K562 (cell line): ENCODE data around the gene MRPL55. TPM values are rescaled to one million over a fixed set of nuclear protein-coding genes. Genes with fewer than 3 reads are reported as not detected.

Experiments used
- ATAC-seq: fragments of 200-7000 bp; cut with Tn5 transposase; 3 replicates; pipeline ENCODE4 v1.9.1; 2020; ENCODE audit warnings: moderate library complexity
- BruUV-seq: library from RNA; stranded (reverse); fragments of 400-500 nt; replicated peaks from 2 replicates; lab custom pipeline; 2021; lab: Mats Ljungman, UMichigan
- CTCF ChIA-PET: fragments of 300-600 bp; formaldehyde crosslinking; extraction: SDS; loops from one replicate; lab custom pipeline; 2021; ENCODE audit warnings: low intra/inter-chr PET ratio; lab: Yijun Ruan, JAX
- POLR2A ChIA-PET: fragments of 300-600, 350-650 bp; sonication (Branson Sonifier 250); formaldehyde crosslinking; extraction: SDS; loops from one replicate; lab custom pipeline; 2021; ENCODE audit warnings: antibody characterized with exemption, inconsistent platforms; lab: Yijun Ruan, JAX
- DNase-seq, 4 experiments: peaks; one replicate each; pipeline versions ENCODE4 v3.0.0 to v3.0.0-alpha.2; 2011 to 2018; ENCODE audit warnings: low spot score in 3 of 4, mixed read lengths in 3 of 4; ENCODE audit errors: extremely low read depth in 1 of 4
- FAIRE-seq: peaks from 2 replicates; lab custom pipeline; 2011; peaks lifted over from hg19 to GRCh38; lab: Jason Lieb, UNC
- H2AFZ ChIP-seq: 2 replicates; pipeline ENCODE4 v1.6.0; 2011; ENCODE audit warnings: low read depth, low read length, control low read depth, inconsistent platforms
- H3K27ac ChIP-seq: fragments of 200-600 bp; 3 replicates; pipeline ENCODE4 v1.8.0; 2011; ENCODE audit warnings: low read depth, mild to moderate bottlenecking, control low read depth, inconsistent platforms, low read length, moderate library complexity, mixed read lengths; ENCODE audit errors: extremely low read depth
- H3K27me3 ChIP-seq, 2 experiments: fragments of 300-600 bp in 1 of 2; 2 replicates in 1 of 2; 3 replicates in 1 of 2; pipeline versions ENCODE4 v1.6.0 to v1.8.0; 2011; ENCODE audit warnings: inconsistent platforms in 2 of 2, low read length in 2 of 2, mild to moderate bottlenecking in 1 of 2, mixed read lengths in 1 of 2, moderate library complexity in 1 of 2; ENCODE audit not compliant: control insufficient read depth in 2 of 2, insufficient read depth in 2 of 2
- H3K36me3 ChIP-seq: fragments of 300-600 bp; 3 replicates; pipeline ENCODE4 v1.8.0; 2011; ENCODE audit warnings: mild to moderate bottlenecking, low read length, inconsistent platforms; ENCODE audit not compliant: control insufficient read depth, insufficient read depth
- H3K4me1 ChIP-seq, 2 experiments: fragments of 200-600 bp in 1 of 2; replicated peaks in 1 of 2; 2 replicates in 1 of 2; 3 replicates in 1 of 2; pipeline versions ENCODE4 v1.5.1 to v1.8.0; 2011; ENCODE audit warnings: inconsistent platforms in 2 of 2, low read length in 2 of 2, mild to moderate bottlenecking in 1 of 2, mixed read lengths in 1 of 2, moderate library complexity in 1 of 2; ENCODE audit not compliant: control insufficient read depth in 2 of 2, insufficient read depth in 2 of 2
- H3K4me2 ChIP-seq: 2 replicates; pipeline ENCODE4 v1.6.1; 2011; ENCODE audit warnings: low read length, control low read depth, inconsistent platforms, mixed read lengths; ENCODE audit not compliant: insufficient read depth
- H3K4me3 ChIP-seq: fragments of 200-600 bp; sonication (generic), shearing (Covaris generic); 2 replicates; pipeline ENCODE4 v1.5.1; 2016; ENCODE audit warnings: control low read depth, inconsistent platforms
- H3K79me2 ChIP-seq: fragments of 200-600 bp; 3 replicates; pipeline ENCODE4 v1.8.0; 2011; ENCODE audit warnings: low read length, inconsistent platforms; ENCODE audit not compliant: control insufficient read depth, insufficient read depth
- H3K9ac ChIP-seq, 2 experiments: 2 replicates each; pipeline versions ENCODE4 v1.6.0 to v1.6.1; 2011; ENCODE audit warnings: low read depth in 2 of 2, low read length in 2 of 2, control low read depth in 1 of 2, inconsistent platforms in 1 of 2, mild to moderate bottlenecking in 1 of 2, mixed read lengths in 1 of 2; ENCODE audit not compliant: insufficient read depth in 1 of 2
- H3K9me1 ChIP-seq: one replicate; pipeline ENCODE4 v1.6.0; 2011; ENCODE audit warnings: inconsistent platforms, mild to moderate bottlenecking, low read length, moderate library complexity; ENCODE audit not compliant: control insufficient read depth, insufficient read depth
- H3K9me3 ChIP-seq: replicated peaks from 2 replicates; pipeline ENCODE4 v1.5.1; 2011; ENCODE audit warnings: low read depth, low read length, inconsistent platforms; ENCODE audit not compliant: control insufficient read depth, insufficient read depth
- H4K20me1 ChIP-seq: replicated peaks from 2 replicates; pipeline ENCODE4 v1.6.1; 2011; ENCODE audit warnings: low read length, inconsistent platforms, mixed read lengths; ENCODE audit not compliant: control insufficient read depth, insufficient read depth
- CBX1 ChIP-seq: sonication (generic); IDR thresholded peaks from 2 replicates; pipeline ENCODE4 v1.6.1; 2016; ENCODE audit warnings: antibody characterized with exemption, low read depth, mild to moderate bottlenecking
- KDM4B ChIP-seq, 2 experiments: fragments of 450-650 bp in 1 of 2; sonication (generic) in 1 of 2; IDR thresholded peaks; 2 replicates each; pipeline ENCODE4 v1.6.1; 2016 to 2017; ENCODE audit warnings: borderline replicate concordance in 2 of 2, antibody characterized with exemption in 1 of 2, low read depth in 1 of 2, mild to moderate bottlenecking in 1 of 2
- MAZ ChIP-seq, 2 experiments: fragments of 450-650 bp in 1 of 2; sonication (generic) in 1 of 2; formaldehyde crosslinking; IDR thresholded peaks in 1 of 2; conservative IDR thresholded peaks in 1 of 2; 2 replicates each; pipeline versions ENCODE4 v1.4.0 to v1.5.0; 2020; ENCODE audit warnings: mild to moderate bottlenecking in 1 of 2, missing genetic modification reagents in 1 of 2
- MTA1 ChIP-seq: fragments of 450-650 bp; IDR thresholded peaks from 2 replicates; pipeline ENCODE4 v1.6.1; 2017; ENCODE audit warnings: borderline replicate concordance
- POLR2AphosphoS5 ChIP-seq: IDR thresholded peaks from 2 replicates; pipeline ENCODE4 v1.6.1; 2011; ENCODE audit warnings: mild to moderate bottlenecking, low read depth, low read length, moderate library complexity; ENCODE audit not compliant: control insufficient read depth, insufficient read depth
- TEAD2 ChIP-seq: fragments of 450-650 bp; IDR thresholded peaks from 2 replicates; pipeline ENCODE4 v1.6.1; 2016; ENCODE audit warnings: missing genetic modification characterization, control low read depth, missing compliant biosample characterization
- YY1 ChIP-seq, 3 experiments: IDR thresholded peaks; 2 replicates each; pipeline ENCODE4 v1.6.1; 2011; ENCODE audit warnings: low read length in 2 of 3, mild to moderate bottlenecking in 2 of 3, moderate library complexity in 2 of 3, borderline replicate concordance in 1 of 3, control low read depth in 1 of 3, low read depth in 1 of 3; ENCODE audit not compliant: insufficient read depth in 3 of 3, insufficient replicate concordance in 2 of 3, control insufficient read depth in 1 of 3, insufficient read length in 1 of 3; ENCODE audit errors: extremely low read depth in 1 of 3
- ZKSCAN8 ChIP-seq: fragments of 200-800 bp; sonication (Bioruptor generic); IDR thresholded peaks from 2 replicates; pipeline ENCODE4 v1.6.1; 2016; ENCODE audit warnings: missing genetic modification characterization, missing compliant biosample characterization
- WGBS: fragments of 100-300 bp; shearing (Covaris generic); methylation state at CpG from one replicate; pipeline ENCODE4 v1.1.6; 2016; ENCODE audit warnings: low coverage, mixed read lengths; ENCODE audit not compliant: insufficient coverage; ENCODE audit errors: missing lambda C conversion rate; 5-methylcytosine and 5-hydroxymethylcytosine counted together
- in situ Hi-C: fragments of 300-500 bp; cut with MboI; formaldehyde crosslinking; loops from 4 replicates; pipeline ENCODE4 v1.15.0; 2018; ENCODE audit warnings: inconsistent platforms, mixed read lengths
- intact Hi-C: fragments of 100-400 bp; cut with micrococcal nuclease; formaldehyde crosslinking; loops from 2 replicates; pipeline ENCODE4 v1.14.2; 2022
- polyA plus RNA-seq, 8 experiments: library from polyadenylated mRNA; depleted of rRNA in 4 of 8; stranded (reverse) in 5 of 8; unstranded in 3 of 8; fragments of >200 nt; fragmentation: Nextera tagmentation in 2 of 8; fragmentation: Illumina TruSeq in 1 of 8; extraction: Ambion mirVana in 2 of 8; extraction: Trizol in 1 of 8; gene quantifications; 2 replicates each; pipeline versions ENCODE4 v1.2.1 to v1.2.3, GENCODE V29; 2011 to 2014; ENCODE audit warnings: inconsistent platforms in 1 of 8, missing spikeins in 1 of 8
- total RNA-seq, 7 experiments: library from RNA; depleted of rRNA in 6 of 7; stranded (reverse); fragments of >200 nt in 6 of 7; fragmentation: Illumina TruSeq in 2 of 7; extraction: Trizol in 2 of 7; gene quantifications; 2 replicates each; pipeline versions ENCODE4 v1.2.1 to v1.2.3, GENCODE V29; 2011 to 2021; ENCODE audit warnings: low replicate concordance in 1 of 7
- TF ChIP-seq, protein P1 (sequence below): fragments of 250-450 bp; sonication (Bioruptor Pico); IDR thresholded peaks from 2 replicates; pipeline ENCODE4 v1.5.1; 2021; ENCODE audit warnings: mild to moderate bottlenecking
- TF ChIP-seq, protein P2 (sequence below): fragments of 450-650 bp; IDR thresholded peaks from 2 replicates; pipeline ENCODE4 v1.6.1; 2016; ENCODE audit warnings: mild to moderate bottlenecking

MRPL55 gene
- total and polyA plus RNA-seq, 9 of the 15 experiments (the other 6 are each of a cell fraction or from before 2014, with no cell fraction given), result 34.9 to 228 (median 81.0) TPM

DNA sequence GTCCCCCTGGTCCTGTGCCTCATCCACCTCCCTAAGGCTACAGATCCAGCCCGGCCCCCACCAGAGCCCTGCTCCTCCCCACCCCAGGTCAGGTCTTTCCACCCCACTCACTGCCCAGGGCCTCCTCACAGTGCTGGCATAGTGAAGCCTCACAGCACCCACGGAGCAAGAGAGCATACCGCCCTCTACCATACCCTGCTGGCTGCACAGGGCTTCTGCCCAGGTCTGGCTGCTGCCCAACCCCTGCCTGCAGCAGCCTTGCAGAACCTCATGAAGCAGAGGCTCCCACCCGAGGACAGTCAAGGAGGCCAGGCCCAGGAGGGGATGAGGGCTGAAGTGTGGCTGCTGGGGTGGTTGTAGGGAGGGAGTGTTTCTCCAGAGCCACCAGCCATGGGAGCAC lies 46.3 kb downstream of the MRPL55 start (continued):
- TF ChIP-seq, protein P1, sequence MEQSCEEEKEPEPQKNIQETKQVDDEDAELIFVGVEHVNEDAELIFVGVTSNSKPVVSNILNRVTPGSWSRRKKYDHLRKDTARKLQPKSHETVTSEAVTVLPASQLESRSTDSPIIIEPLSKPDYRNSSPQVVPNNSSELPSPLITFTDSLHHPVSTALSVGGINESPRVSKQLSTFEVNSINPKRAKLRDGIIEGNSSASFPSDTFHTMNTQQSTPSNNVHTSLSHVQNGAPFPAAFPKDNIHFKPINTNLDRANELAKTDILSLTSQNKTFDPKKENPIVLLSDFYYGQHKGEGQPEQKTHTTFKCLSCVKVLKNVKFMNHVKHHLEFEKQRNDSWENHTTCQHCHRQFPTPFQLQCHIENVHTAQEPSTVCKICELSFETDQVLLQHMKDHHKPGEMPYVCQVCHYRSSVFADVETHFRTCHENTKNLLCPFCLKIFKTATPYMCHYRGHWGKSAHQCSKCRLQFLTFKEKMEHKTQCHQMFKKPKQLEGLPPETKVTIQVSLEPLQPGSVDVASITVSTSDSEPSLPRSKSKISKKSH (CRISPR knock-in tag), result no peak
- TF ChIP-seq, protein P2, sequence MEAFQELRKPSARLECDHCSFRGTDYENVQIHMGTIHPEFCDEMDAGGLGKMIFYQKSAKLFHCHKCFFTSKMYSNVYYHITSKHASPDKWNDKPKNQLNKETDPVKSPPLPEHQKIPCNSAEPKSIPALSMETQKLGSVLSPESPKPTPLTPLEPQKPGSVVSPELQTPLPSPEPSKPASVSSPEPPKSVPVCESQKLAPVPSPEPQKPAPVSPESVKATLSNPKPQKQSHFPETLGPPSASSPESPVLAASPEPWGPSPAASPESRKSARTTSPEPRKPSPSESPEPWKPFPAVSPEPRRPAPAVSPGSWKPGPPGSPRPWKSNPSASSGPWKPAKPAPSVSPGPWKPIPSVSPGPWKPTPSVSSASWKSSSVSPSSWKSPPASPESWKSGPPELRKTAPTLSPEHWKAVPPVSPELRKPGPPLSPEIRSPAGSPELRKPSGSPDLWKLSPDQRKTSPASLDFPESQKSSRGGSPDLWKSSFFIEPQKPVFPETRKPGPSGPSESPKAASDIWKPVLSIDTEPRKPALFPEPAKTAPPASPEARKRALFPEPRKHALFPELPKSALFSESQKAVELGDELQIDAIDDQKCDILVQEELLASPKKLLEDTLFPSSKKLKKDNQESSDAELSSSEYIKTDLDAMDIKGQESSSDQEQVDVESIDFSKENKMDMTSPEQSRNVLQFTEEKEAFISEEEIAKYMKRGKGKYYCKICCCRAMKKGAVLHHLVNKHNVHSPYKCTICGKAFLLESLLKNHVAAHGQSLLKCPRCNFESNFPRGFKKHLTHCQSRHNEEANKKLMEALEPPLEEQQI, result no peak
- no peak for TF ChIP-seq TEAD2 (tag)

DNA sequence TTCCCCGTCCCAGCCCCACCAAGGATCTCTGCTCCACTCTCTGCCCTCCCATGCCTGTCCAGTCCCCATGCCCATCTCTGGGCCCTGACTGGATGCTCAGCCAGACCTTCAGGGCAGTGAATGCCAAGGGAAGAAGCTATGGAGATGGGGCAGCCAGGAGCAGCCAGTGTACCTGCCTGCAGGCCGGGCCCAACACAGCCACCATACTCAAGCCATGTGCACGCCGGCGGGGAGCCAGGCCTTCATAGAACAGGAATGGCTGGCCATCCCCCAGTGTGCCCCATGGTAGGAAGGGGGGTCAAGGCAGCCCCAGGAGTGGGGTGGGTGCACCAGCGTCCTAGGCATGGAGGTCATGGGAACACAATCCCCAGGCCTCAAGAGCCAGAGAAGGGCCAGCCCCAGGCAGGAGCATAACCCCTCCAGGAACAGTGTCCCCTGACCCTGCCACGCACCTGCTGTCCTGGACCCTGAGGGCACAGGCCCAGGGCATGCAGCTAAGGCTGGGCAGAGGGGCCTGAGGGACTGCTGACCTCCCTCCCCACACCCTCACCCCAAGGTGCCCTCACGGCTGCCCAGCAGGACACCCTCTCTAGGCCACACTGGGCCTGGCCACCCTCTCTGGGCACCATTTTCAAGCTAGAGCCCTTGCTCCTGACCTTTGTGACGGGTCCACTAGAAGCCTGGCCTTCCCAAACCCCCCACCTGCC lies 46.9 kb downstream of the MRPL55 start:
- Histone ChIP-seq H3K9me1 (no peaks in the 10 kb centered on the region), H3K79me2 (no peaks in the 10 kb centered on the region), H3K27me3 (peaks cover 6 to 27% of the 10 kb centered on the region in 2 experiments; a peak in 3 of 5 replicates), H3K9me3 (no peaks in the 10 kb centered on the region), H2AFZ (no peak overlapping the region), H3K9ac (peak overlapping the region in 1 of 2 experiments; percentile 42; a peak in 1 of 4 replicates), H3K4me2 (no peak overlapping the region), H3K4me3 (no peak overlapping the region), H3K36me3 (no peaks in the 10 kb centered on the region), H3K27ac (no peak overlapping the region), H4K20me1 (no peaks in the 10 kb centered on the region), H3K4me1 (peaks cover 0 to 44% of the 10 kb centered on the region in 2 experiments; a peak in 3 of 5 replicates)
- ATAC-seq (no peak), DNase-seq (no peak), FAIRE-seq (no peak)
- CTCF ChIA-PET, result no interaction called here
- BruUV-seq, result no TSS peak
- POLR2A ChIA-PET, result interaction anchor here (1.0 to 3.5 kb wide), 3 partner anchors 11 to 21 kb away, joined by 3 to 18 read pairs (median 7); partner anchors contain the start of gene ARF1
- intact Hi-C loops, result no loop called here
- in situ Hi-C loops, result no loop called here
- 11% methylated on average over 9 of the region's 9 CpGs for WGBS
- TF ChIP-seq CBX1 (no peak), YY1 (IDR thresholded peaks at IDR 0.05; ENCODE audit: borderline replicate concordance in 1 of 3, control insufficient read depth in 1 of 3, extremely low read depth in 1 of 3, insufficient read depth in 3 of 3, insufficient read length in 1 of 3, insufficient replicate concordance in 2 of 3, low read depth in 1 of 3, low read length in 2 of 3) (no peak), POLR2AphosphoS5 (no peak), ZKSCAN8 (CRISPR knock-in tag) (no peak), MAZ (CRISPR knock-in tag; conservative IDR thresholded peaks at IDR 0.05 in 1 of 2, IDR thresholded peaks at IDR 0.05 in 1 of 2) (no peak), MTA1 (no peak), KDM4B (IDR thresholded peaks at IDR 0.05; ENCODE audit: borderline replicate concordance in 2 of 2, low read depth in 1 of 2) (no peak)
